WI38 (cell line): ENCODE measurements around the gene ITGA6.

Experiments used
- H3K4me3 ChIP-seq: 2 replicates; pipeline ENCODE4 v1.5.1; 2011; ENCODE audit warnings: low read depth, mild to moderate bottlenecking, control low read depth, low read length
- TF ChIP-seq, protein P1 (sequence below): IDR thresholded peaks from 2 replicates; pipeline ENCODE4 v1.5.1; 2012; ENCODE audit warnings: low read depth, mild to moderate bottlenecking, control low read depth, low read length

Gene ITGA6

DNA sequence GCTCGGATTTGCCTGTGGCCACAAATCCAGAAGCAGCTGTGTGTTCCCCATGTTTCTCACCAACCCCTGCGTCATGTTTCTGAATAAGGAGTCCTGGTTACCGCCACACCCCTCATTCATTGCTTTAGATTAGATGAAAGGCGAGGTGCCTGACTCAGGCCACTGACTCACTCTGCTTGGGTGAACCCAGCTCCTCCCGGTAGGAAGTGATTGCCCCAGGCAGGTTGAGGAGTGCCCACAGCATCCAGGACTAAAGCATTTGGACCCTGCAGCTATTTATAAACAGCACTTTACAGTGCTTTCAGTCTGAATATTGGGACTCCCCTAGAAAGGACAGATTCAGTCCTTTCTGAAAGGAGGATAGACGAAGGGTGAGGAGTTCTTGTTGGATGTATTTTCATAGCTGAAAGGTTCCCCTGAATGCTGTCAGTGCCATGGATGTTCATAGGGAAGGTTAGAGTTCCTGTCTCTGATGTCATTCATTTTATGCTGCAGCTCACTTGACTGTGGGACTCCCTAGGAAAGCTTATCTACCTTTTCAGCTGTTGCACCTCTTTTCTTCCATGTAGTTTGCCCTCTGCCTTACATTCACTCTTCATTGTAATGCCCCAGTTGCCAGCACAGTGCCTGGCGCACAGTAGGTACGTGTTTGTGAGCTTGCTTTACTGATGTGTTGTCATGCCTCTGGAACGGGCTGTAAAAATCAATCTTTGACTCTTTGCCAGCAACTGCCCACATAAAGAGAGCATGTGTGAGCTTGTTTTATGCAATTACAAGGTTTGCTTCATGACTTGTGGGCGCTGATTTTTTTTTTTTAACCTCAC, 14.9 kb downstream of the ITGA6 start:
- TF ChIP-seq, protein P1, sequence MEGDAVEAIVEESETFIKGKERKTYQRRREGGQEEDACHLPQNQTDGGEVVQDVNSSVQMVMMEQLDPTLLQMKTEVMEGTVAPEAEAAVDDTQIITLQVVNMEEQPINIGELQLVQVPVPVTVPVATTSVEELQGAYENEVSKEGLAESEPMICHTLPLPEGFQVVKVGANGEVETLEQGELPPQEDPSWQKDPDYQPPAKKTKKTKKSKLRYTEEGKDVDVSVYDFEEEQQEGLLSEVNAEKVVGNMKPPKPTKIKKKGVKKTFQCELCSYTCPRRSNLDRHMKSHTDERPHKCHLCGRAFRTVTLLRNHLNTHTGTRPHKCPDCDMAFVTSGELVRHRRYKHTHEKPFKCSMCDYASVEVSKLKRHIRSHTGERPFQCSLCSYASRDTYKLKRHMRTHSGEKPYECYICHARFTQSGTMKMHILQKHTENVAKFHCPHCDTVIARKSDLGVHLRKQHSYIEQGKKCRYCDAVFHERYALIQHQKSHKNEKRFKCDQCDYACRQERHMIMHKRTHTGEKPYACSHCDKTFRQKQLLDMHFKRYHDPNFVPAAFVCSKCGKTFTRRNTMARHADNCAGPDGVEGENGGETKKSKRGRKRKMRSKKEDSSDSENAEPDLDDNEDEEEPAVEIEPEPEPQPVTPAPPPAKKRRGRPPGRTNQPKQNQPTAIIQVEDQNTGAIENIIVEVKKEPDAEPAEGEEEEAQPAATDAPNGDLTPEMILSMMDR, result no peak
- H3K4me3 ChIP-seq, result no peak overlapping the region

DNA sequence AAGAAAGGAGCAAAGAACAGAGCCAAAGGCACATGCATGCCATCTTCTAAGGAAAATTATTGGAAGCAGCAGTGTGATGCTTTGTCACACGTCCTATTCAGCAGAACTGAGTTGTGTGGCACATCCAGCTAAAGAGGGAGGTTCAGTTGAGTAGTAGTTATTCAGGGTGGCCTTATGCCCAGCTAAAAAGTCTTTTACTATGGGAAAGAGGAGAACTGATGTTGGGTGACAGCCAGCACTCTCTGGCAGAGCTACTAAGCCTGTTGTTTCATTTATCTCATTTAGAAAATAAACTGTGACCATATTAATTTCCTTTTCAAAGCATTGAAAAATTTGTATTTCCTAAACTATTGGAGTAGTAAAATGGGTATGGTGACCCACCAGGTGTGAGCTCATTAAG, 18.5 kb downstream of the ITGA6 start:
- TF ChIP-seq, protein P1, result no peak
- no peak overlapping the region for H3K4me3 ChIP-seq

DNA sequence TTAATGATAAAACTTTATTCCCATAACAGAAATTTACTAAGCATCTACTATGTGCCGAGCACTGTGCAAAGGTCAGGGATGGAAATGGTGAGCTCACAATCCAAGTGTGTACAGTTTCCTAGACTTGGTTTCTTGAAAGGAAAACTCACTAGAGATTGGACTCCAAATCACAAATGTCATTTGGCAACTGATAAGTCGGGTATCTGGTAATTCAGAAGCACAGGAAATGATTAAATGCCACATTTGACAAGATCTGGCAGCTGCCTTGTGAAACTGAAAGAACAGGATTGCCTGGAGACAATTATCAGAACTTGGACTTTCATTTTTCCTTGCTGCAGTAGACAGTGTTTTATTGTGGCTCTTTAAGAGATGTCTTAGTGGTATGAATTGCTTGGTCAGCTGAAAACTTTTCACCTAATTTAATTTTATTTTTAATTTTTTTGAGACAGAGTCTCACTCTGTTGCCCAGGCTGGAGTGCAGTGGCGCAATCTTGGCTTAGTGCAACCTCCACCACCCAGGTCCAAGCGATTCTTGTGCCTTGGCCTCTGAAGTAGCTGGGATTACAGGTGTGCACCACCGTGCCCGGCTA, 19.2 kb downstream of the ITGA6 start:
- TF ChIP-seq, protein P1, result no peak
- no peak overlapping the region for H3K4me3 ChIP-seq

DNA sequence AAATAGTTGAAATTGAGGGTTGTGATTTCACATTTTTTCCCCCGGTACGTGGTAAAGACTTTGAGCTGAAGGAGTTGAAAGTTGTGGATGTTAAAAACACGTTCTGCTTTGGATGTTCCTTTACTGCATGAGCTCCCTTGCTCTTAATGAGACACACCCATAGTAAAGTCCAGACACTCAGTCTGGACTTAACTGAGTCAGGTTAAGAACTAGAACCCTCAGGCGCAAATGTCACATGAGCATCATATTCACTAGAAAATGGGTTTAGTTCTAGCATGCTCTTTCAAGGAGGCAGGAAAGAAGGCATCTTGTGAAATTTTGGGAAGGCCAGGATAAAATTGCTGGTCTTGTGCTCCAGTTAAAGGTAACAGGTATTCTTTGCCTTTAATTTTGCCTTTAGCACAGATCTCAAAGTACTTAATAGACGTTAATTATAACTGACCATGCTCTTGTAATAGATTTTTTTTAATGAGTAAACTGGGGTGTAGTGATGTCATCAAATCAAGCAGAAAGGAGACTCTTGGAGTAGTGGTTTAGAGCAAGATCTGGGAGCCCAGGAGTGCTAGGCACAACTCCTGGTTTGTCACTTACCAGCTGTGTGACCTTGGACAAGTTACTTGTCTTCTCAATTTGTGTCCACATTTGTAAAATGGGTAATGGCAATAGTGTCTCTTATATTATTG, 20.6 kb downstream of the ITGA6 start:
- TF ChIP-seq, protein P1, result no peak
- H3K4me3 ChIP-seq, result no peak overlapping the region

DNA sequence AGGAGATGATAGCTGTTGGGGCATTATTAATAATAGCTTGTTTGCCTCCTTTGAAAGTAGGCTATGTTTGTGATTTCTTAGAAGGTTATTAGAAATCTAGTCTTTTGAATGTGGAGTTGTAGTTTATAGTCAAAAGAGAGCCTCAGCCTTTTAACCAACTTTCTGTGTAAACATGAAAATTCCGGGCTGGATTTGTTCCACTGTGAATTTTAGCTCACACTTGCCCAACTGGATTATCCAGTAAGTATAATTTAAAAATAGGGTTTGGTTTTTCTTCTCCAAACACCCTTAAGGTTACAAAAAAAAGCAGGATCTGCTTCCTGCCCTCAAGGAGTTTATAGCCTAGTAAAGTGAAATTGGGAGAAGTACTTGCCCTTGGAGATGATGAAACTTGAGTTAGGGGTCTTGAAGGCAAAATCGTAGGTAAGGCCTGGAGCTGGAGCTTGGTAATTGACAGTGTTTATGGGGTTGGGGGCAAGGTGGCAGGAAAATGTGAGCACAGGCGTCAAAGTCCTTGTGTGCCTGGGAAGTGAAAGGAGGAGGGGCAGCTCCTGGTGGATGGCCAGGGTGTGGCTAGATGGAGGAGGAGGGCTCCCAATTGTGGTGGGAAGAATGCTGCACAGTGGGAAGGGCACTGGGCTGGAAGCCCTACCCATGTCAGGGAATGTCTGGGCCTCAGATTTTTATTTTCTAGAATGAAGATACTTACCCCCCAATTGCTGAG, 21.3 kb downstream of the ITGA6 start:
- TF ChIP-seq, protein P1, result no peak
- no peak overlapping the region for H3K4me3 ChIP-seq

DNA sequence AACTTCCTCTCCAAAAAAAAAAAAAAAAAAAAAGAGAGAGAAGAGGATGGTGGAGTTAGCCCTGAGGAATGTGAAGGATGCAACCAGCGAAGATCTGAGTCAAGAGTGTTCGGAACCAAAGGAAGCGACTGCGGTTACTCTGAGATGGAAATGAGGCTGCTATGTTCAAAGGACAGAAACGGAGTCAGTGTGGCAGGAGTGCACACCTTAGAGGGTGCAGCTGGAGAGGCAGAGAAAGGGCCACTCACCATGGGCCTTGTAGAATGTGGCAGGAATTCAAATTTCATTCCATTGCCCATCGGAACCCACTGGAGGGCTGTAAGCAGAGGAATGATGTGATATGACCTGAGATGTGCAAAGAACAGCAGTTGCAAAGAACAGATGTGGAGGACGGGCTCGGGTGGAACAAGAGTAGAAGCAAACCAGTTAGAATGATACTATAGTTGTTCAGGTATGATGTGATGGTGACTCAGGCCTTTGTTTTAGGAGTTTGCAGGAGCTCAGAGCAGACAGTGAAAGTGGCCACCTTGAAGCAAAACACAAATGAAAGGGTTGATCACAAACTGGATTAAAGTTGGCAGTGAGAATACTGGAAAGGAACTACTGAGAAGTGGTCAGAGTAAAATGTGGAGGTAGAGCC, 22.6 kb downstream of the ITGA6 start:
- H3K4me3 ChIP-seq, result no peak overlapping the region

More for the DNA sequence above, 22.6 kb downstream of the ITGA6 start:
- TF ChIP-seq, protein P1, result no peak
